ENCODE data around the gene YAF2. TPM values are rescaled to one million over a fixed set of nuclear protein-coding genes. Genes with fewer than 3 reads are reported as not detected.
"Not testable (repeated sequence)": the region's sequence is repeated elsewhere in the genome, so short reads cannot be mapped to it uniquely, and the experiment has no call there.

YAF2 gene
- total RNA-seq, 1 donor from 2014 or later: 40.6 TPM

- peaks cover 6% of the 10 kb centered on the region for H3K4me1 Mint-ChIP-seq (ENCODE audit: low read depth)
- H3K4me3 Mint-ChIP-seq (ENCODE audit: low read depth): no peak overlapping the region
- no peaks in the 10 kb centered on the region for H3K36me3 Mint-ChIP-seq (ENCODE audit: low read depth)
- no peaks in the 10 kb centered on the region for H3K9me3 Mint-ChIP-seq
- intact Hi-C loops (cut with micrococcal nuclease): no loop called here
- DNase-seq (ENCODE audit: low spot score): no peak
- peaks cover 2% of the 10 kb centered on the region for H3K27me3 Mint-ChIP-seq (ENCODE audit: low read depth)
- H3K27ac Mint-ChIP-seq: no peak overlapping the region
These were observed 32.5 kb upstream of the YAF2 start for GRCh38 chr12:42270596-42270995.

GRCh38 chr12:42267413-42268190 is 29.6 kb upstream of the YAF2 start:
- Mint-ChIP-seq H3K27ac (no peak overlapping the region), H3K27me3 (ENCODE audit: low read depth) (peaks cover 3% of the 10 kb centered on the region), H3K4me1 (ENCODE audit: low read depth) (peaks cover 12% of the 10 kb centered on the region), H3K36me3 (ENCODE audit: low read depth) (no peaks in the 10 kb centered on the region), H3K9me3 (no peaks in the 10 kb centered on the region), H3K4me3 (ENCODE audit: low read depth) (no peak overlapping the region)
- DNase-seq (ENCODE audit: low spot score): no peak
- intact Hi-C loops (cut with micrococcal nuclease): no loop called here

- H3K4me1 Mint-ChIP-seq (ENCODE audit: low read depth): peaks cover 19% of the 10 kb centered on the region
- no peaks in the 10 kb centered on the region for H3K9me3 Mint-ChIP-seq
These were observed 28.7 kb upstream of the YAF2 start for GRCh38 chr12:42266579-42267230.

GRCh38 chr12:42262271-42262670 is 24.2 kb upstream of the YAF2 start:
- H3K27ac Mint-ChIP-seq: no peak overlapping the region
- peaks cover 2% of the 10 kb centered on the region for H3K36me3 Mint-ChIP-seq (ENCODE audit: low read depth)
- intact Hi-C loops (cut with micrococcal nuclease): loop anchor here (2.0 to 5.0 kb wide), 2 partner anchors 23 to 35 kb away; partner anchors contain the start of gene YAF2

More at GRCh38 chr12:42266579-42267230, 28.7 kb upstream of the YAF2 start:
- Mint-ChIP-seq H3K27me3 (ENCODE audit: low read depth) (peaks cover 3% of the 10 kb centered on the region), H3K4me3 (ENCODE audit: low read depth) (no peak overlapping the region), H3K27ac (no peak overlapping the region), H3K36me3 (ENCODE audit: low read depth) (no peaks in the 10 kb centered on the region)
- DNase-seq (ENCODE audit: low spot score): no peak
- intact Hi-C loops (cut with micrococcal nuclease): no loop called here

GRCh38 chr12:42261708-42262107 is 23.7 kb upstream of the YAF2 start:
- no peak for DNase-seq (ENCODE audit: low spot score)

More at GRCh38 chr12:42262271-42262670, 24.2 kb upstream of the YAF2 start:
- no peak overlapping the region for H3K4me3 Mint-ChIP-seq (ENCODE audit: low read depth)
- DNase-seq (ENCODE audit: low spot score): no peak
- no peaks in the 10 kb centered on the region for H3K9me3 Mint-ChIP-seq
- H3K4me1 Mint-ChIP-seq (ENCODE audit: low read depth): peaks cover 16% of the 10 kb centered on the region
- peaks cover 3% of the 10 kb centered on the region for H3K27me3 Mint-ChIP-seq (ENCODE audit: low read depth)

GRCh38 chr12:42260518-42260917 is 22.5 kb upstream of the YAF2 start:
- peaks cover 17% of the 10 kb centered on the region for H3K4me1 Mint-ChIP-seq (ENCODE audit: low read depth)
- no peak for DNase-seq (ENCODE audit: low spot score)
- no peak overlapping the region for H3K4me3 Mint-ChIP-seq (ENCODE audit: low read depth)
- H3K27ac Mint-ChIP-seq: no peak overlapping the region
- H3K27me3 Mint-ChIP-seq (ENCODE audit: low read depth): peaks cover under 1% of the 10 kb centered on the region
- no peaks in the 10 kb centered on the region for H3K9me3 Mint-ChIP-seq
- H3K36me3 Mint-ChIP-seq (ENCODE audit: low read depth): peaks cover 4% of the 10 kb centered on the region
- intact Hi-C loops (cut with micrococcal nuclease): loop anchor here (5.0 kb wide), 1 partner anchor 37 kb away; no protein-coding TSS in a partner anchor

More at GRCh38 chr12:42261708-42262107, 23.7 kb upstream of the YAF2 start:
- Mint-ChIP-seq H3K27me3 (ENCODE audit: low read depth) (peaks cover 3% of the 10 kb centered on the region), H3K9me3 (no peaks in the 10 kb centered on the region), H3K36me3 (ENCODE audit: low read depth) (peaks cover 4% of the 10 kb centered on the region), H3K27ac (no peak overlapping the region), H3K4me1 (ENCODE audit: low read depth) (peaks cover 16% of the 10 kb centered on the region), H3K4me3 (ENCODE audit: low read depth) (no peak overlapping the region)
- intact Hi-C loops (cut with micrococcal nuclease): loop anchor here (2.0 to 5.0 kb wide), 2 partner anchors 23 to 36 kb away; partner anchors contain the start of gene YAF2

- Mint-ChIP-seq H3K4me1 (ENCODE audit: low read depth) (peaks cover 14% of the 10 kb centered on the region), H3K36me3 (ENCODE audit: low read depth) (peaks cover 4% of the 10 kb centered on the region), H3K27ac (no peak overlapping the region), H3K9me3 (no peaks in the 10 kb centered on the region), H3K4me3 (ENCODE audit: low read depth) (no peak overlapping the region), H3K27me3 (ENCODE audit: low read depth) (no peaks in the 10 kb centered on the region)
- intact Hi-C loops (cut with micrococcal nuclease): loop anchor here (5.0 kb wide), 1 partner anchor 38 kb away; no protein-coding TSS in a partner anchor
- DNase-seq (ENCODE audit: low spot score): no peak
These were observed 21.7 kb upstream of the YAF2 start for GRCh38 chr12:42259699-42260098.

- no peak for DNase-seq (ENCODE audit: low spot score)
- H3K27ac Mint-ChIP-seq: no peak overlapping the region
- H3K4me1 Mint-ChIP-seq (ENCODE audit: low read depth): peaks cover 4% of the 10 kb centered on the region
- H3K9me3 Mint-ChIP-seq: peaks cover 6% of the 10 kb centered on the region
- peaks cover 4% of the 10 kb centered on the region for H3K36me3 Mint-ChIP-seq (ENCODE audit: low read depth)
- H3K4me3 Mint-ChIP-seq (ENCODE audit: low read depth): no peak overlapping the region
- intact Hi-C loops (cut with micrococcal nuclease): no loop called here
- H3K27me3 Mint-ChIP-seq (ENCODE audit: low read depth): peaks cover 12% of the 10 kb centered on the region
These were observed 17.8 kb upstream of the YAF2 start for GRCh38 chr12:42255866-42256261.

GRCh38 chr12:42255221-42255865 is 17.3 kb upstream of the YAF2 start:
- Mint-ChIP-seq H3K36me3 (ENCODE audit: low read depth) (peaks cover 4% of the 10 kb centered on the region), H3K27me3 (ENCODE audit: low read depth) (peaks cover 16% of the 10 kb centered on the region), H3K9me3 (peaks cover 6% of the 10 kb centered on the region), H3K4me3 (ENCODE audit: low read depth) (no peak overlapping the region), H3K27ac (no peak overlapping the region), H3K4me1 (ENCODE audit: low read depth) (peaks cover 4% of the 10 kb centered on the region)
- intact Hi-C loops (cut with micrococcal nuclease): no loop called here
- no peak for DNase-seq (ENCODE audit: low spot score)

- H3K36me3 Mint-ChIP-seq (ENCODE audit: low read depth); intact Hi-C loops (cut with micrococcal nuclease); H3K4me3 Mint-ChIP-seq (ENCODE audit: low read depth); DNase-seq (ENCODE audit: low spot score); H3K4me1 Mint-ChIP-seq (ENCODE audit: low read depth); H3K27ac Mint-ChIP-seq: not testable (repeated sequence)
- H3K9me3 Mint-ChIP-seq: peaks cover 11% of the 10 kb centered on the region
- peaks cover 16% of the 10 kb centered on the region for H3K27me3 Mint-ChIP-seq (ENCODE audit: low read depth)
These were observed 14.6 kb upstream of the YAF2 start for GRCh38 chr12:42252645-42253044.

- intact Hi-C loops (cut with micrococcal nuclease); H3K4me3 Mint-ChIP-seq (ENCODE audit: low read depth); DNase-seq (ENCODE audit: low spot score); H3K27ac Mint-ChIP-seq; H3K4me1 Mint-ChIP-seq (ENCODE audit: low read depth); H3K36me3 Mint-ChIP-seq (ENCODE audit: low read depth): not testable (repeated sequence)
- Mint-ChIP-seq H3K9me3 (peaks cover 11% of the 10 kb centered on the region), H3K27me3 (ENCODE audit: low read depth) (peaks cover 16% of the 10 kb centered on the region)
These were observed 11.0 kb upstream of the YAF2 start for GRCh38 chr12:42249033-42249432.

- H3K36me3 Mint-ChIP-seq (ENCODE audit: low read depth): peaks cover 15% of the 10 kb centered on the region
- no peak overlapping the region for H3K4me3 Mint-ChIP-seq (ENCODE audit: low read depth)
- intact Hi-C loops (cut with micrococcal nuclease): no loop called here
- no peak for DNase-seq (ENCODE audit: low spot score)
- peaks cover 23% of the 10 kb centered on the region for H3K4me1 Mint-ChIP-seq (ENCODE audit: low read depth)
- no peaks in the 10 kb centered on the region for H3K27me3 Mint-ChIP-seq (ENCODE audit: low read depth)
- H3K27ac Mint-ChIP-seq: no peak overlapping the region
- no peaks in the 10 kb centered on the region for H3K9me3 Mint-ChIP-seq
These were observed 2.2 kb upstream of the YAF2 start for GRCh38 chr12:42240131-42240750.
